HG02852 (cell line): ENCODE results near the gene TRIP13.

Experiments
- ATAC-seq: cut with Tn5 transposase; IDR thresholded peaks from one replicate; pipeline ENCODE4 v1.9.1; 2021; ENCODE audit warnings: mild to moderate bottlenecking, moderate library complexity; ENCODE audit not compliant: unreplicated experiment

TRIP13 gene

DNA sequence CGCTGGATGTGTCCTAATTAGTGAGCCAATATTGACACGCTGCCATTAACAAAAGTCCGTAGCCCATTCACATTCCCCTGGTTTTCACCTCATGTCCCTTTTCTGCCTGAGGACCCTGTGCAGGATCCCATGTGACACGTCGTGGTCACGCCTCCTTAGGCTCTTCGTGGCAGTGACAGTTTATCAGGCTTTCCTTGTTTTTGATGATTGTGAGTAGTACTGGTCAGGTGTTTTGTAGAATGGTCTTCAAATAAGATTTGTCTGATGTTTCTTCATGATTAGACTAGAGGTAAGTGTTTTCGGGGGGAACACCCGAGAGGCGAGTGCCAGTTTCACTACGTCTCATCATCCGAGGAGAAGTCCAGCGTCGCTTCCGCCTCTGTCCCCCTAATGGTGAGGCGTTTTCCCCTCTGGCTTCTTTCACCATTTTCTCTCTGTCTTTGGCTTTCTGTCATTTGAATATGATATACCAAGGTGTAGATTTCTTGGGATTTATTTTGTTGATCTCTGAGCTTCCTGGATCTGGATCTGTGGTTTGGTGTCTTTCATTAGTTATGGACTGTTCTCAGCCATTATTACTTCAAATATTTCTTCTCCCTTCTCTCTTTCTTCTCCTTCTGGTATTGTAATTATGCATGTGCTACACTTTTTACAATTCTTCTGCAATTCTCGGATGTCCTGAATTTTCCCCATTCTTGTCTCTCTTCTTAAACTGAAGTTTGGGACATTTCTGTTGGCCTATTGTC, 57.3 kb downstream of the TRIP13 start:
- no peak for ATAC-seq

DNA sequence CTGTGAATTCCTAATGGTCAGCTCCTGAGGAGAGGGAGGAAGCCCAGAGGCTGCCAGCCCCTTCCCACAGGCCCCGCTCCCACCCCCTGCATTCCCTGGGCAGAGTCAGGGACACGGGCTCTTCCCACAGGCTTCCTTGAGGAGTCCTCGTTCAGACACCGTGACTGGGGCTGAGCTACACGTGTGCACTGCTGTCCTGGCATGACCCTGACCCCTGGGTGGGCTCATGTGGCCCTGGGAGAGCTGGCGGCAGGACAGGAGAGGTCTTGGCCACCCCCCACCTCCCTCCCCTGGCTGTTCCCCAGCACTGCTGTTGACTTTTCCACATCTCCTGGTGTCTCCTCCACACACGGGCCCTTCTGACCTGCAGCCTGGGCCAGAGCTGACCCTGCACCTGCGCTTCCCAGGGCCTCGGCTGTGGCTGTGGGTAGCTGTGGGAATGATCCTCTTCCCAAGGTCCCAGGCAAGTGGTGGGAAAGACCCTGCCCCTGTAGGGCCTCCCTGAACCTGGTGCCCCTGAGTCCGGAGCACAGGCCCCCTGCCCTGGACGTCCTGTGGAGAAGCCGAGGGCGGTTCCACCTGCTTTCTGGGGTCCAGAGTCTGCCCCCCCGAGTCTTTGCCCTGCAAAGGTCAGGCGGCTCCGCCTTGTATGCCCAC, 59.4 kb downstream of the TRIP13 start:
- no peak for ATAC-seq

DNA sequence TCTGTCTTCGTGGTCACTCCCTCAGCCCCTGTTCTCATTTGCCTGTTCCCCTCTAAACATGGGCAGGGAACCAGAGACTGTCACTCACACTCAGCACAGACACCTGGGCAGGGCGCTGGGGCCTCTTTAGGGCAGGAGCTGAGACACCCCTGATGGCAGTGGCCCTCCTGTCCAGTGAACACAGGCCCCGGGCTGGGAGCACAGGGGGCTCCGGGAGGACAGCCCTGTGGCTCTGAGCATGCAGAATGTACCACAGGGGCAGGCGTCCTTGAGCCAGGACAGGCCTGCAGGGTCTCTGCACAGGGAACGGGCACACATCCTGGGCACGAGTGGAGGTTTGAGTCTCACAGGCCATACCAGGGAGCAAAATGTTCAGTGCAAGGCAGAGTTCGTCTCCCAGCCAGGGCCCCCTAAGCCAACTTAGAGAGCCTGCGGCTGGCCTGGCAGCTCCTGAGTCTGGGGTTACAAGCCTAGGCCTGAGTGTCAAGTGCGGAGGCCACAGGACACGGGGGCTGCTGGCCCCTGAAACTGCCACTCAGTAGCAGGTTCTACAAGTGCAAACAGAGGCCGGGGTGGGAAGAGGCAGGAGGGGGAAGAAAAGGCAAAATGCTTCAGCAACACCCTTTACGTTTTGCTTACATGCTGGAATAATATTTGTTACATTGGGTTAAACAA, 60.0 kb downstream of the TRIP13 start:
- no peak for ATAC-seq

DNA sequence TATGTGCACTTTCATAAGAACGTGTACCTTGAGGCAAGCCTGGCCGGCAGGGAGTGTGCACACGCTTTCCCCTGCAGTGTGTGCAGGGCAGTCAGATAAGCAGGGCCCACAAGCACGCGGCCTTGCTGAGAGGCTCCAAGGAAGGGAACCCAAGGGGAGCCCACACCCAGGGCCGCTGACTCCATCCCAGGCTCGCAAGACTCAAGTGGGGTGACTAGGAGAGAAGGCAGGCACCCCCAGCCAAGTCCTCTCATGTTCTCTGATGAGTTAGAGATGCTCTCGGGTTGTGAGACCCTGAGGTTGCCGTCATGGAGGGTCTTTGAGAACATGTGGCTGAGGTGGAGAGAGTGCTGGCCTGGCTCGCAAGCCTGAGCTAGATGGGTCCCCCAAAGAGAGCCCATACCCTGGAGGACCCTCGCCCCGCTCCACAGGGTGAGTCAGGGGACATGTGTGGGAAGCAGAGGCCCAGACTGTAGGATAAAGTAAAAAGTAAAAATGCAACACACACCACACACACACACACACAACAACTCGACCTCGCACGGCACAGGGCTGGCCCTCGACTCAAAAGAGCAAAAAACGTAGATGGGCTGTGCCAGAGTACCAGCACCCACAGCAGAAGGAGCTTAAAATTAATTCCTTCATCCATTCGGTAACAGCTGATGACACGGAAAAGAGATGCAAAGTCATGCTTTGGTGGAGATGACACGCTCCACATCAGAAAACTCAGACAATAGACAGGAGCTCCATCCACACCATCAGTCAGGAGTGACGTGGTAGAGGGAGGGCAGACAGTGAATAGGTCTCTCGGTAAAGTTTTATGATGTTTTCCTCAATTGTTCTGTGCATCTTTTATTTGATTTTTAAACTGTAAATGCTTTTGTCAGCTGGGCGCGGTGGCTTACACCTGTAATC, 61.1 kb downstream of the TRIP13 start:
- ATAC-seq, result no peak

DNA sequence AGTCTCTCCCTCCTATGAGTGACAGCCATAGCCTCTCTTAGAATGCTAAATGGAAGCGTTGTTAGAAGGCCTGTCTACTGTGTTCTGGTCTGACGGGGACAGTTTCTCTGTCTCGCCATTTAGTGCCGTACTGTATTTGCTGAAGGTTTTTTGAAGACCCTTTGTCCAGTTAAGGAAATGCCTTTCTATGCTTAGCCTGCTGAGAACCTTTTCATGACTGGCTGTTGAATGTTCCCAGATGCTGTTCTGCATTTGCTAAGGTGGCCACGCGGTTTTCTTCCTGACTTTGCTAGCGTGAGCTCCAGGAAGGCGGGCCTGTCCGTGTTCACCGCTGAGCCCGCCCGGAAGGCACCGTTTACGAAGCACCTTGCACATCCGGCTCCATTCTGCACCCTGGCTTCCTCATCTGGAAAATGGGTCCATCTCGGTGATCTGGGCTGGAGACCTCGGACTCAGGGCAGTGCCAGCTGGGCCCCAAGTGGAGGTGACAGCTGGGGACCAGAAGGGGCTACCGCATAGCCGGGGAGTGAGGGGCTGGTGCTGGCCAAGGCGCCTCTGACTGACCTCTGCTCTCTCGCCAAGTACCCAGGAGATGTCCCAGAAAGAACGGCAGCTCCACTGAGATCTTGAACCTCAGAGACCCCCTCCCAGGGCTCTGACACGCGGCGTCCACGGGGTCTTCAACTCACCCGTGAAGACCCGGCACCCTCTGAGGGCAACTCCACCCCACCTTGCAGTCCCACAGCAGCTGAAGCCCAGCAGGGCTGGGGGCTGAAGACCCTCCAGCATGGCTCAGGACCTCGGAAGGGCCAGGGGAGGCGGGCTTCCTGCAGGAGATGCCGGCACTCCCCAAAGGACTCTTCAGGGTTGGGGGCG, 63.4 kb downstream of the TRIP13 start:
- ATAC-seq, result no peak

DNA sequence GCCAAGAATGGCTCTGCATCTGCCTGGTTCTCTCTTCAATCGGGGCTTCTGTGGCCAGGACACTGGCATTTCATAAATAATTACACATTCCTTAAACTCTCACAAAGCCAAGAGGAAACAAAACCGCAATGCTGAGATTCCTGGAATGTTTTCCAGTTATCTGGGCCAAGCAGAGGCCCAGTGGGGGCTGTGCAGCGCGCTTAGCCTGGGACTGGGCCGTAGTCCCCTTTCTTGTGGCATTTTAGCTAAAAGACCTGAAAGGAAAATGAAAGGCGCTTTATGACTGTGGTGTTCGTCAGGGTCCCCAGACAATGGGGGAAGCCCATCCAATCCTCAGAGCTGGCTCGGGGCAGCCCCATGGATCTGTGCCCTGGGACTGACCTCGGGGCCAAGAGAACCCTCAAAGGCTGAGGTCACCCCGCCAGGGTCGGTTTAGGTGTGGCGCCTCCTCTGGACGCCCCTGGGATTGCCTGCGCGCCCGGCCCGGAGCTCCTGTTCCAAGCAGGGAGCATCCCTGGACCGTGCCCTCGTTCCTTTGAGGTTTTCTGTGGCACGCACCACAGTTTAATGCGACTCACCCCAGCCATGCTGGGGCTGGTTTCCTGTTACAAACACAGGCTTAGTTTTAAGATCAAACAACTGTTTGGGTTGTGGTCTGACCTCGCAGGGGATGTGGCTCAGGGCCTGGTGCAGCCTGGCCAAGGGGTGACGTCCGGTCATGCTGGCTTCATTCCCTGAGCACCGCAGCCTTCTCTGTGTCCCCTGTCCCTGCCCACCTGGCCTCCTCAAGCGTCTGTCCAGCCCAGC, 64.5 kb downstream of the TRIP13 start:
- peak; percentile 80 for ATAC-seq

DNA sequence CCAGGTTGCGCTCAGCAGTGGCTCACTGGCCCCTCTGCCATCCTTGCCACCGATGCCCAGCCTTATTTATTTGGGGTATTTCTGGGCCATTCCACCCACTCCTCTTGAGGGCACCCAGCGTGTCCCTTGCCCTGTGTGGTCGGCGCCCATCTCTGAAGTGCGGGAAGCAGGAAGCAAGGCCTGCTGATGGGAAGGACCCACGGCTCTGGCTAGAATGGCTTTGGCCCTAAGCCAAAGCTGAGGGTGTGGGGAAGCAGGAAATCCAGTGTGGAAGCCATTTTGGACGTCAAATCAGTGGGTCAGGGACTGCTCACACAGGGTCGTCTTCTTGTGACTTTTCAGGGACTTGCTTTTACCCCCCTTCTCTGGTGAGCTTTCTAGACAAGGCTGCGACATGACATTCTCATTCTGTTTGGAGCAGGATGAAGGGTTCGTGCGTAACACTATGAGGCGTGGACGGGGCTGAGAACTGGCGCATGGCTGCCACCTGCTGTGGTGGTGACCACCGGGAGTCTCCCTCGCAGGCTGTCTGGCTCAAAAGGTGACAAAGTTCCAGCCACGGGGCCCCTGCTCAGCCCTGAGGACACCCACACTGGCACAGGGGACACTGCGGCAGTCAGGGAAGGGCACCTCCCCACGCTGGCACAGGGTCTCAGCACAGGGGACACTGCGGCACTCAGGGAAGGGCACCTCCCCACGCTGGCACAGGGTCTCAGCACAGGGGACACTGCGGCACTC, 65.2 kb downstream of the TRIP13 start:
- no peak for ATAC-seq

DNA sequence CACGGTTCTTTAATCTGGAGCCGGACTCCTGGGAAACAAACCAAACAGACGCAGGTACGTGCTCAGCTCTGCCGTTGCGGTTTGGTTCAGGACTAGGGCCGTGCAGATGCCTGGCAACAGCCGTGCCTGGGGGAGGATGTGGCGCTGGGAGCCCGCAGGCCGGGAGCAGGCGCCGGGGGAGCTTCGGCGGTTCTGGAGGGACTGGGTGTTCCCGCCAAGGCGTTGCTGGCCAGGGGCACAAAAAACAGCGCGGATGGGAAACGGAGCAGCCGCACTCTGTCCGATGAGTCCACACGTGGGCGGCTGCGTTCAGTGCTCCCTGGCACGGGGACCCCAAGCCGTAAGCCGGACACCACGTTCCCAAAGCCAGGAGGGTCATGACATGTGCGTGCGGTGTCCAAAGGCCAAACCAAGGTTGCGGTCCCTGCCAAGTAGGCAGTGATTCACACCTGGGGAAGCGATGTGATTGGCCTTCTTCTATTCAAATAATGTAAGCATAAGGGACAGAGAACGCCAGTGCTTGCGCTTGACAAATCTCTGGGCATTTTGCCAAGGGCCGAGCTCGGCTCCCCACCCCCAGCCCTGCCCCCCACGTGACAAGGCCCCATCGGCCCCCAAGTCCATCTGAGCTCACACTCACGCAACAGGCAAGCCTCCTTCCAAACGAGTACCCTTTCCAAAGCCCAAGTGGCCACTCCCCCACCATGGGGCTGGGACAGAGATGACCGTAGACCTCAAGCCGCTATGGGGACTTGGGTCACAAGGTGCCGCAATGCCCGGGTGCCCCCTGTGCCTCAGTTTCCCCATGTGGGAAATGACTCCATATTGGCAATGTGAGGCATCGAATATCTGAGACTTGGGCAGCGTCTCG, 66.3 kb downstream of the TRIP13 start:
- no peak for ATAC-seq

DNA sequence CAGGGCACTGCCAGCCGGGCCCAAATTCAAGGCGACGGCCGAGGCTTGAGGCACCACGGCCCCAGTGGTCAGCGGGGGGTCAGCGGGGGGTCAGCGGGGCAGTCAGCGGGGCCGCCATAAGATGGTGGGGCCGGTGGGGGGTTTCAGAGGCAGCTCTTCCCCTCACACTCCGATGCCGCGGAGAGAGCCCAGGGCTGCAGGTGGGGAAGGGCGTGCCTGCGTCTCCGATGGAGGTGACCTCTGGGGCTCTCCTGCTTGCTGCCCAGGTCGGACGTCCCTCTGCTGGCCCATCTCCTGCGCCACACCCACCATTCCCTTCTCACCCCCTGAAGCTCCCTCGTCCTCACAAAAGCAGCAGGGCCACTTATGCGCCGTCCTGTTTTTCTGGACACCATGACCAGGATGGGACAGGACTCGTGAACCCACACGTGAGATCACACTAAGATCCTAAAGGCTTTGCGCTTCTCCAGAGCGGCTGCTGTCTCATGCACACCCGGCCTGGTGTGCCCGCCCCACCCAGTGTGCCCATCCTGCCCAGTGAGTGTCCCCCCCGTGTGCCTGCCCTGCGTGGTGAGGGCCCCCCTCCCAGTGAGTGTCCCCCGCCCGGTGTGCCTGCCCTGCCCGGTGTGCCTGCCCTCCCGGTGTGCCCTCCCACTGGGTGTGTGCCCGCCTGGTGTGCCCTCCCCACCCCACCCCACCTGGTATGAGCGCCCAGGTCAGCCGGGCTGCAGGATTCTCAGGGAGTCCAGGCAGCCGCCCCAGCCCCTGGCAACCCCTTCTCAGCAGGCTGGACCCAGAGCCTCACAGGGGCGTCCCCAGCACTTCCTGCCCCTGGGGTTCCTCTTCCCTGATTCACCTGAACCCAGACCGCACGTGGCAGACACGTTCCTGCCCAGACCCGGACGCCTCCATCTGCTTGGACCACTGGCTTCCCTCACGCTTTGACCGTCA, 67.2 kb downstream of the TRIP13 start:
- no peak for ATAC-seq

DNA sequence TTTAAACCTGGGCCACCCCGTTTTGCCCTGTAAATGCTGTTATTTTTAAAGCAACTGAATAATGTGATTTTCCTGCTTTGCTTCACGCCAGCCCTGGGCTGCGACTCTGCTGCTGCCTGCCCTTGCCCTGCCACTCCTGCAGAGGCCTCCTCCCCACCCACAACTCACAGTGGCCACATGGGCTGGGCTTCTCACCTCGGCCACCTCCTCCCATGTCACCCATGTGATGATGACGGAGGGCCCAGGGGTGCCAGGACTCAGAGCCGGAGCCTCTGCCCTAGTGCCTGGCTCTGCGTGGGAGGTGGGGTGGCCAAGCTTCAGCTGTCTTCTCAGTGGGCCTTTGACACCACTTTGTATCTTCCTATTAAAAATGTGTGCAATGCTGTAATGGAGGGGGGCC, 67.9 kb downstream of the TRIP13 start:
- no peak for ATAC-seq

DNA sequence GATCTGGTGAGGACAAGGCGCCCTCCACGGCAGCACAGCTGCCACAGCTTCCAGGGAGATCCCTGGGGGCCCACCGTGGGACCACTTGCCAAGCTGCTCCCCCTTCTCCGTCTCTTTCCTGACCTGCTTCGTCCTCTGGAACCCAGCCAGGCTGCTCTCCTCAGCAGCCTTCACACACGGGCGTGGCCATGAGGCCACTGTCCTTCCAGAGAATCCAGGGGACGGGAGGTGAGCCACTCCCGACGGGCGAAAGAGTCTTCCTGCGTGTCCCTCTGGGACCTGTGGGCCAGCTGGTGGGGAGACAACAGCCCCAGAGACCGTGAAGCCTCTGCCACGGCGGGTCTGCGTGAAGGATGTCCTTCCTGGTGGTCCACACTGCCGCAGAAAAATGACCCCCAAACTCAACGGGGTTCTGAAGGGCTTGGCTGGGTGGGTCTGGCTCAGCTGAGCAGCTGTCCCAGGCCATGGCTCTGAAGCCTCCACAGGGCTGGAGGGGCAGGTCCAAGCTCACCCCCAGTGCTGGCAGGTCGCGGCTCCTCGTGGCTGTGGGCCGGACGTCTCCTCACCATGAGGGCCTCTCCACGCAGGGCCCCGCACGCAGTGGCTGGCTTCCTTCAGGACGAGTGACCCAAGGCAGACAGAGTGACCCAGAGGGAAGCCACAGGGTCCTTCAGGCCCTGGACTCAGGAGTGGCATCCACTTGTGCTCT, 68.5 kb downstream of the TRIP13 start:
- no peak for ATAC-seq

DNA sequence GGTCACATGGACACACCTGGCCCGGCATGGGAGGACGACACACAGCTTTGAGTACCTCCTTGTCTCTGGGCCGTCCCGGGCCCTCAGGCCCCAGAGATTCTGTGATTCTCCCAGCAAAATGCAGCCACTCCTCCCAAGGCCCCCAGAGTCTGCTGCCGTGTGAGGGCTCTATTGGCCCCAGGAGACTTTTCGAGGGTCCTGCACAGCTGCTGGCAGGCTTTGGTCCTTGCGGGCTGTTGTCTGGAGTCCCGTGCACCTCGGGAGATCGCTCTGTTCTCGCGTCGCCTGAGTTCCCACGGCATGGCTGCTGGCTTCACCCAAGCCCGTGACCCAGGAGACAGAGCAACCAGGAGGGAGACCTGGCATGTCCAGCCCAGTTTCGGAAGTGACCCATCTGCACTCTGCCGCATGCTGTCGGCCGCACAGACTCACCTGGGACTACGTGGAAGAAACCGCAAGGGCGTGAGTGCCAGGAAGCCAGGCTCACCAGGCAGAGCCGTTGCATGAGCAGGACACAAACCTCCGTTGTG, 69.1 kb downstream of the TRIP13 start:
- no peak for ATAC-seq

DNA sequence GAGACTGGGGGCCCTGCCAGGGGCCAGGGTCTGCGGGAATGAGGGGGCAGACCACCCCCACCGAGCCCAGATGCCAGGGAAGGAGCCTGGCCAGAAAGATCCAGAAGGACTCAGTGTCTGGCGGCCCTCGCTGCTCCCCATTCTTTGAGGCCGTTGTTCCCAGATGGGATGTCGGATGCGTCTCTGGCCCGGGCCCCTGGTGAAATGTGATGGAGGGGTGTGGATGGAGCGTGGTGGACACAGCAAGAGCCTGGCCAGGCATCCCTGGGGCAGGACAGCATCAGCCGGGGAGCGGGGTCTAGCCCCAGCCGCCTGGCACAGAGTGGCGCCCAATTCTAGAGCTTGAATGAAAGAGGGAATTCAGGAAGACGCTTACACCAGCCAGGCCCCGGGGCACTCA, 69.7 kb downstream of the TRIP13 start:
- ATAC-seq, result no peak

DNA sequence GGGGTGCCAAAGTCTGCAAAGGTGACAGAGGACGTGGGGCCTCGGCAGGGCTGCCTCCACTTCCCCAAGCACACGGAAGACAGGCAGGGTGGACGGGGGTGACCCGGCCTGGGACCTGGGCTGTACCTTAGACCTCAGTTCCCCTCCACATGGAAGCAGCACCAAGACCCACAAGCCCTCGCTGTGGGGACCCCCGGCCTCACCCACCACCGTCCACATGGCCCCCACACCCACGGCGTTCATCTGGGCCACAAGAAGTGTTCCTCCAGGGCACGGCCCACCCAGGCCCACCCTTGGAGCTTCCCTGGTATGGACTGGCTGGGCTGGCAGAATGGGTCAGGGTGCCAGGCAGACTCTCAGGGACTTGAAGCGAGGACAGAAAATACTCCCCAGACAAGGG, 70.1 kb downstream of the TRIP13 start:
- no peak for ATAC-seq

DNA sequence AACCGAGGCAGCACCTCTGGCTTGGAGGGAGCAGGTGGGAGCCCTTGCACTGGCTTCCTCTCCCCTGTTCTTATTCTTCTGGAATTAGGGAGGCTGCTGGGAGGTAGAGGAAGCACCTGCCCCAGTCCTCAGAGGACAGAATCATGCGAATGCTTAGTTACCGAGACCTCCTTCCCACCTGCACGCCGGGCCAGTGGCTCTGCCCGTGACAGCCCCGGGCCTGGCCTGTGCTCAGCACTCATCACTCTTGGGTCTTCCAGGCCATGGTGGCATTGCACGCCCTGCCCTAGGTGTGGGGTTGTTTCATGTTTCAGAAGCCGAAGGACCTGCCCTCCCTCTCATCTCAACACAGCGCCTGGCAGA, 70.6 kb downstream of the TRIP13 start:
- ATAC-seq, result no peak
